H1 (cell line): ENCODE results near the gene VEPH1. TPM values are rescaled to one million over a fixed set of nuclear protein-coding genes. Genes with fewer than 3 reads are reported as not detected.

Source experiments
- CTCF ChIA-PET: fragments of 300-600 bp; sonication (Branson Sonifier 250); formaldehyde crosslinking; loops from one replicate; lab custom pipeline; 2021; ENCODE audit not compliant: partially characterized antibody; lab: Charles Lee
- POLR2A ChIA-PET: fragments of 300-600 bp; sonication (Branson Sonifier 250); formaldehyde crosslinking; loops from one replicate; lab custom pipeline; 2021; ENCODE audit warnings: inconsistent platforms; ENCODE audit not compliant: partially characterized antibody; lab: Charles Lee
- DNase-seq, 2 experiments: peaks; one replicate each; pipeline versions ENCODE4 v3.0.0 to v3.0.0-alpha.2; 2010 to 2022; ENCODE audit warnings: low spot score in 2 of 2, low read depth in 1 of 2, mixed read lengths in 1 of 2
- FAIRE-seq: peaks from 2 replicates; lab custom pipeline; 2011; peaks lifted over from hg19 to GRCh38; lab: Jason Lieb, UNC
- H2AFZ ChIP-seq: 2 replicates; pipeline ENCODE4 v1.8.1; 2012; ENCODE audit warnings: low read length, inconsistent platforms
- H2AK5ac ChIP-seq: 2 replicates; pipeline ENCODE4 v1.6.1; 2013; ENCODE audit warnings: low read depth, low read length
- H2BK120ac ChIP-seq: replicated peaks from 2 replicates; pipeline ENCODE3; 2013; ENCODE audit warnings: low read depth, low read length, inconsistent platforms
- H2BK12ac ChIP-seq: 2 replicates; pipeline ENCODE4 v1.6.1; 2013; ENCODE audit warnings: low read depth, low read length
- H2BK15ac ChIP-seq: 2 replicates; pipeline ENCODE4 v1.6.1; 2013; ENCODE audit warnings: low read length
- H2BK20ac ChIP-seq: 2 replicates; pipeline ENCODE4 v1.6.1; 2013; ENCODE audit warnings: low read length
- H2BK5ac ChIP-seq: 2 replicates; pipeline ENCODE4 v1.6.1; 2013; ENCODE audit warnings: low read depth, low read length
- H3K14ac ChIP-seq: 2 replicates; pipeline ENCODE4 v1.6.1; 2013; ENCODE audit warnings: inconsistent platforms; ENCODE audit not compliant: insufficient read length
- H3K18ac ChIP-seq: 2 replicates; pipeline ENCODE4 v1.6.1; 2013; ENCODE audit warnings: low read length; ENCODE audit errors: extremely low read depth
- H3K23ac ChIP-seq: 2 replicates; pipeline ENCODE4 v1.6.1; 2013; ENCODE audit warnings: inconsistent platforms; ENCODE audit not compliant: insufficient read length
- H3K23me2 ChIP-seq: 2 replicates; pipeline ENCODE4 v1.6.1; 2013; ENCODE audit warnings: low read depth, low read length
- H3K27ac ChIP-seq: 2 replicates; pipeline ENCODE4 v1.6.1; 2011; ENCODE audit warnings: low read depth, low read length, inconsistent platforms
- H3K27me3 ChIP-seq, 4 experiments: replicated peaks in 1 of 4; 1 replicate in 1 of 4; 2 replicates in 3 of 4; pipeline versions ENCODE4 v1.6.1 to v1.8.1; 2011 to 2013; ENCODE audit warnings: low read length in 3 of 4, mild to moderate bottlenecking in 3 of 4, inconsistent platforms in 2 of 4, mixed read lengths in 2 of 4, moderate library complexity in 1 of 4; ENCODE audit not compliant: control insufficient read depth in 3 of 4, insufficient read depth in 3 of 4; ENCODE audit errors: extremely low read depth in 1 of 4
- H3K36me3 ChIP-seq, 4 experiments: 2 replicates each; pipeline versions ENCODE4 v1.6.1 to v1.8.1; 2011 to 2013; ENCODE audit warnings: mild to moderate bottlenecking in 4 of 4, low read length in 3 of 4, moderate library complexity in 2 of 4, control low read depth in 1 of 4, inconsistent platforms in 1 of 4; ENCODE audit not compliant: insufficient read depth in 4 of 4, control insufficient read depth in 2 of 4
- H3K4ac ChIP-seq: replicated peaks from 2 replicates; pipeline ENCODE3; 2013; ENCODE audit warnings: low read length, low read depth, mixed read lengths, inconsistent platforms; ENCODE audit not compliant: insufficient read length
- H3K4me1 ChIP-seq, 4 experiments: replicated peaks in 1 of 4; 1 replicate in 1 of 4; 2 replicates in 3 of 4; pipeline versions ENCODE4 v1.6.1 to v1.8.1; 2011 to 2013; ENCODE audit warnings: low read length in 3 of 4, inconsistent platforms in 2 of 4, mixed read lengths in 1 of 4; ENCODE audit not compliant: insufficient read depth in 4 of 4, control insufficient read depth in 3 of 4
- H3K4me2 ChIP-seq, 2 experiments: 2 replicates each; pipeline versions ENCODE4 v1.6.1 to v1.8.1; 2011 to 2013; ENCODE audit warnings: low read depth in 2 of 2, low read length in 2 of 2, control low read depth in 1 of 2, inconsistent platforms in 1 of 2, mild to moderate bottlenecking in 1 of 2; ENCODE audit not compliant: insufficient read depth in 1 of 2
- H3K4me3 ChIP-seq, 4 experiments: fragments of 200-600, 300-600 bp in 1 of 4; sonication (generic), shearing (Covaris generic), sonication (Bioruptor Twin) in 1 of 4; 2 replicates each; pipeline versions ENCODE4 v1.5.1 to v1.8.1; 2011 to 2016; ENCODE audit warnings: low read length in 4 of 4, low read depth in 3 of 4, control low read depth in 2 of 4, inconsistent platforms in 2 of 4, mild to moderate bottlenecking in 2 of 4, mixed read lengths in 1 of 4, moderate library complexity in 1 of 4; ENCODE audit not compliant: insufficient read depth in 2 of 4; ENCODE audit errors: extremely low read depth in 1 of 4
- H3K56ac ChIP-seq: replicated peaks from 2 replicates; pipeline ENCODE3; 2013; ENCODE audit warnings: low read depth, mild to moderate bottlenecking, mixed read lengths, low read length, inconsistent platforms; ENCODE audit not compliant: insufficient read length
- H3K79me1 ChIP-seq: 2 replicates; pipeline ENCODE4 v1.6.1; 2013; ENCODE audit warnings: low read depth, low read length, control low read depth
- H3K79me2 ChIP-seq, 2 experiments: 2 replicates each; pipeline versions ENCODE4 v1.6.1 to v1.8.1; 2012 to 2013; ENCODE audit warnings: low read length in 2 of 2, mild to moderate bottlenecking in 2 of 2, inconsistent platforms in 1 of 2; ENCODE audit not compliant: insufficient read depth in 2 of 2, control insufficient read depth in 1 of 2
- H3K9ac ChIP-seq, 4 experiments: replicated peaks in 1 of 4; 1 replicate in 1 of 4; 2 replicates in 3 of 4; pipeline versions ENCODE4 v1.6.1 to v1.8.1; 2011 to 2013; ENCODE audit warnings: low read depth in 3 of 4, low read length in 3 of 4, control low read depth in 2 of 4, mild to moderate bottlenecking in 2 of 4, moderate library complexity in 2 of 4, inconsistent platforms in 1 of 4; ENCODE audit errors: extremely low read depth in 1 of 4
- H3K9me3 ChIP-seq, 2 experiments: 2 replicates each; pipeline versions ENCODE4 v1.6.1 to v1.8.1; 2012 to 2013; ENCODE audit warnings: mild to moderate bottlenecking in 2 of 2, moderate library complexity in 2 of 2, control low read depth in 1 of 2, inconsistent platforms in 1 of 2, low read depth in 1 of 2, low read length in 1 of 2, mixed read lengths in 1 of 2; ENCODE audit not compliant: insufficient read depth in 2 of 2
- H4K20me1 ChIP-seq, 2 experiments: replicated peaks in 1 of 2; 2 replicates each; pipeline versions ENCODE3 to v1.8.1; 2011 to 2013; ENCODE audit warnings: inconsistent platforms in 2 of 2, low read length in 2 of 2, mild to moderate bottlenecking in 1 of 2; ENCODE audit not compliant: insufficient read depth in 2 of 2, control insufficient read depth in 1 of 2
- H4K5ac ChIP-seq: 2 replicates; pipeline ENCODE4 v1.6.1; 2013; ENCODE audit warnings: low read length, low read depth, mixed read lengths, inconsistent platforms; ENCODE audit not compliant: insufficient read length
- H4K8ac ChIP-seq: 2 replicates; pipeline ENCODE4 v1.8.0; 2013; ENCODE audit warnings: mild to moderate bottlenecking, moderate library complexity, low read length, inconsistent platforms; ENCODE audit not compliant: insufficient read depth; ENCODE audit errors: extremely low read depth
- H4K91ac ChIP-seq: replicated peaks from 2 replicates; pipeline ENCODE3; 2013; ENCODE audit warnings: low read length, mixed read lengths, inconsistent platforms; ENCODE audit not compliant: insufficient read length
- BACH1 ChIP-seq: IDR thresholded peaks from 2 replicates; pipeline ENCODE4 v1.6.1; 2012; ENCODE audit warnings: low read length, improper control_type of control experiment
- BCL11A ChIP-seq, 2 experiments: IDR thresholded peaks; one replicate each; pipeline ENCODE4 v1.6.1; 2011; ENCODE audit warnings: low read depth in 2 of 2, low read length in 2 of 2, mild to moderate bottlenecking in 2 of 2
- CHD2 ChIP-seq: IDR thresholded peaks from 2 replicates; pipeline ENCODE4 v1.6.1; 2012; ENCODE audit warnings: low read length, improper control_type of control experiment
- MAFK ChIP-seq: IDR thresholded peaks from 2 replicates; pipeline ENCODE4 v1.6.1; 2012; ENCODE audit warnings: low read depth, mild to moderate bottlenecking, improper control_type of control experiment, low read length
- NANOG ChIP-seq: IDR thresholded peaks from 2 replicates; pipeline ENCODE4 v1.6.1; 2011; ENCODE audit warnings: low read length, low read depth, mild to moderate bottlenecking, inconsistent platforms; ENCODE audit not compliant: insufficient read depth, poor library complexity, severe bottlenecking
- WGBS, 2 experiments: shearing (Covaris generic) in 1 of 2; methylation state at CpG; one replicate each; pipeline versions ENCODE4 v1.1.6 to v1.1.7; 2013 to 2015; ENCODE audit warnings: low lambda C conversion rate in 2 of 2, mixed read lengths in 2 of 2, inconsistent platforms in 1 of 2, low coverage in 1 of 2, missing lambda C conversion rate in 1 of 2; ENCODE audit not compliant: insufficient replicate concordance in 2 of 2, insufficient coverage in 1 of 2, insufficient read length in 1 of 2; ENCODE audit errors: extremely low coverage in 1 of 2, missing lambda C conversion rate in 1 of 2; 5-methylcytosine and 5-hydroxymethylcytosine counted together
- polyA plus RNA-seq, 7 experiments: library from polyadenylated mRNA; depleted of rRNA in 3 of 7; stranded (reverse) in 5 of 7; unstranded in 2 of 7; fragments of >200 nt in 5 of 7; fragments of 200-250 nt in 2 of 7; gene quantifications; 1 replicate in 5 of 7; 2 replicates in 1 of 7; 4 replicates in 1 of 7; pipeline versions ENCODE4 v1.2.1 to v1.2.3, GENCODE V29; 2011 to 2013; ENCODE audit warnings: missing spikeins in 2 of 7, mixed read lengths in 2 of 7
- total RNA-seq: library from RNA; stranded (reverse); fragmentation: NEBNext Ultra II Directional; extraction: Animal tissue kit (Norgen Biotek cat#: 25700); gene quantifications from 2 replicates; pipeline ENCODE4 v1.2.1, GENCODE V29; 2021

Gene VEPH1
- total and polyA plus RNA-seq, 2 of the 8 experiments (the other 6 are each of a cell fraction or from before 2014, with no cell fraction given): 12.0 to 18.3 TPM

- Histone ChIP-seq H3K36me3 (no peaks in the 10 kb centered on the region), H3K79me1 (no peaks in the 10 kb centered on the region), H2BK15ac (no peak overlapping the region), H2AFZ (no peak overlapping the region), H3K14ac (no peak overlapping the region), H3K56ac (no peak overlapping the region), H3K23me2 (no peaks in the 10 kb centered on the region), H4K20me1 (no peaks in the 10 kb centered on the region), H3K9ac (no peak overlapping the region), H3K27me3 (no peaks in the 10 kb centered on the region), H4K8ac (no peak overlapping the region), H4K91ac (no peak overlapping the region), H2BK5ac (no peak overlapping the region), H3K27ac (no peak overlapping the region), H3K4ac (no peak overlapping the region), H3K23ac (no peak overlapping the region), H3K4me3 (no peak overlapping the region), H3K9me3 (no peaks in the 10 kb centered on the region), H3K4me2 (no peak overlapping the region), H2BK20ac (no peak overlapping the region), H3K4me1 (no peaks in the 10 kb centered on the region), H4K5ac (no peak overlapping the region), H2BK12ac (no peak overlapping the region), H3K79me2 (no peaks in the 10 kb centered on the region), H3K18ac (no peak overlapping the region), H2BK120ac (no peak overlapping the region), H2AK5ac (no peak overlapping the region)
- no peak for TF ChIP-seq MAFK
- no peak for TF ChIP-seq BACH1
- no peak for TF ChIP-seq CHD2
- TF ChIP-seq NANOG: no peak
- TF ChIP-seq BCL11A (IDR thresholded peaks at IDR 0.05; ENCODE audit: low read depth in 2 of 2, low read length in 2 of 2): no peak
- DNase-seq: no peak
- POLR2A ChIA-PET: no interaction called here
- CTCF ChIA-PET: interaction anchor here (1.3 kb wide), 1 partner anchor 35 kb away, joined by 3 read pairs; no protein-coding TSS in a partner anchor
- FAIRE-seq: no peak
- WGBS, 2 experiments: 74% methylated on average over 1 of the region's 1 CpG; no CpG with 5 or more reads in 1 of the 2 experiments
These were observed 185.3 kb downstream of the VEPH1 start for GRCh38 chr3:157317895-157318294.
